PC-9 (cell line): Measurements from ENCODE around the gene RAB11FIP4.

Source experiments
- CTCF ChIP-seq: fragments of 200-600 bp; sonication (generic); conservative IDR thresholded peaks from 2 replicates; pipeline ENCODE4 v1.6.1; 2017; ENCODE audit warnings: mixed run types, antibody characterized with exemption, mild to moderate bottlenecking, moderate library complexity
- EZH2 ChIP-seq: fragments of 200-600 bp; sonication (generic); IDR thresholded peaks from 2 replicates; pipeline ENCODE4 v1.8.0; 2017; ENCODE audit warnings: antibody characterized with exemption, low read depth

- TF ChIP-seq CTCF (no peak), EZH2 (no peak)
These were observed 553 bp upstream of the RAB11FIP4 start for GRCh38 chr17:31390748-31391495.
